SJCRH30 (cell line): ENCODE measurements around the gene LGR6. TPM values are rescaled to one million over a fixed set of nuclear protein-coding genes. Genes with fewer than 3 reads are reported as not detected.

Experiments
- DNase-seq, 2 experiments: peaks; one replicate each; pipeline ENCODE4 v3.0.0-alpha.2; 2015 to 2020
- H3K27ac ChIP-seq: fragments of 250-450 bp; sonication (Bioruptor Pico); 2 replicates; pipeline ENCODE4 v1.5.1; 2020; ENCODE audit warnings: mild to moderate bottlenecking, moderate library complexity
- H3K27me3 ChIP-seq: fragments of 250-450 bp; sonication (Bioruptor Pico); 2 replicates; pipeline ENCODE4 v1.5.1; 2020; ENCODE audit warnings: mild to moderate bottlenecking, moderate library complexity
- H3K36me3 ChIP-seq: fragments of 250-450 bp; sonication (Bioruptor Pico); 2 replicates; pipeline ENCODE4 v1.5.1; 2020; ENCODE audit warnings: mild to moderate bottlenecking, moderate library complexity
- H3K4me1 ChIP-seq: fragments of 250-450 bp; sonication (Bioruptor Pico); 2 replicates; pipeline ENCODE4 v1.5.1; 2020; ENCODE audit warnings: mild to moderate bottlenecking, moderate library complexity
- H3K4me3 ChIP-seq: fragments of 250-450 bp; sonication (Bioruptor Pico); 2 replicates; pipeline ENCODE4 v1.5.1; 2020; ENCODE audit warnings: mild to moderate bottlenecking, moderate library complexity
- H3K9me3 ChIP-seq: fragments of 250-450 bp; sonication (Bioruptor Pico); replicated peaks from 2 replicates; pipeline ENCODE4 v1.5.1; 2020; ENCODE audit warnings: mild to moderate bottlenecking, moderate library complexity
- total RNA-seq: library from RNA; depleted of rRNA; stranded (reverse); fragments of >200 nt; shearing (Covaris generic); gene quantifications from 2 replicates; pipeline ENCODE4 v1.2.3, GENCODE V29; 2014

The LGR6 gene
- total RNA-seq, 1 experiment from 2014 or later, result not detected

DNA sequence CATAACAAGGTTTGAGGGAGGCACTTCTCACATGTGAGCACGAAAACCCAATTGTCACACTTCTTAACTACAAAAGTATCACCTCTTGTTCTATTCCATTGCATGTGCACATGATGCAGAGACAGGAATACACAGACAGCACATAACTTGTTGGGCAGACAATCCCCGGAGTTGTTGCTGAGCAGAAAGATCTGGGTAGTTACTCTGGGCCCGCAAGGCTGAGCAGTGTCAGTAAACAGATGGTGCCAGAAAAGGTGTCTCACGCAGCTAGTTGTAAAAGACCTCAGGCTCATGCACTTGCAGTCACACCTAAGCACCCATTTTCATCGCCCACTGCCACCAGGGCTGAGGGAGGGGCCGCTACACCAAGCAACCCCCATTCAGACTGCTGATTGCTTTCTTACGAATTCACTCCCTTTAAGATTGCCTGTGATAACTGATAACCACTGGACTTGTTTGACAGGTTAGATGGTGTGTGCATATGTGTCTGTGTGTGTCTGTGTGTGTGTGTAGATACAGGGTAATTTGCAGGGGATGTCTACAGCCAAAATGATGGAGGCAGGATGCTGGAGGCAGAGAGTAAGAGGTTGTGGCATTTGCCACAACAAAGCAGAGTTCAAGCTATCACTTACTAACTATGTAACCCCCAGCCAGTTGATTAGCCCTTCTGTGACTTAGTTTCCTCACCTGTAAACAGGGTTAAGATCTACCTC is 4.2 kb downstream of the LGR6 start:
- no peak overlapping the region for H3K4me3 ChIP-seq
- H3K36me3 ChIP-seq, result no peaks in the 10 kb centered on the region
- no peak overlapping the region for H3K27ac ChIP-seq
- H3K4me1 ChIP-seq, result no peaks in the 10 kb centered on the region
- peaks cover 7% of the 10 kb centered on the region for H3K27me3 ChIP-seq
- no peaks in the 10 kb centered on the region for H3K9me3 ChIP-seq
- DNase-seq, result no peak

DNA sequence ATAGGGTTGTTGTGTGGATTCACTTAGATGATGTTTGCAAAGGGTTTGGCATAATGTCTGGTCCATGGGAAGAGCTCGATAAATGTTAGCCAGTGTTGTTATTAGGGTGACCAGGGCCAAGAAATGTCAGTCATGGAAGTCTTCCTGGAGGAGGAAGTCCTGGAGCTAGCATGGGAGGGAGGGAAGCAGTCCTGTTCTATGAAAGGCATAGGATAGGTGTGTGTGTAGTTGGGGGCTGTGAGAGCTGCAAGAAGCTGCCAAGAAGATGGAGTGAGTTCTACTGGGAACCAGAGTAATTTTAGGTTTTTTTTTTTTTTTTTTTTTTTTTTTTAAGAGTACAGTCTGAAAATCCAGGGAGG is 4.7 kb downstream of the LGR6 start:
- Histone ChIP-seq H3K36me3 (no peaks in the 10 kb centered on the region), H3K27ac (no peak overlapping the region), H3K27me3 (0 out of 2 replicates have a peak, but pooled peaks cover 3% of the 10 kb centered on the region), H3K9me3 (no peaks in the 10 kb centered on the region), H3K4me1 (no peaks in the 10 kb centered on the region), H3K4me3 (no peak overlapping the region)
- DNase-seq, result no peak

DNA sequence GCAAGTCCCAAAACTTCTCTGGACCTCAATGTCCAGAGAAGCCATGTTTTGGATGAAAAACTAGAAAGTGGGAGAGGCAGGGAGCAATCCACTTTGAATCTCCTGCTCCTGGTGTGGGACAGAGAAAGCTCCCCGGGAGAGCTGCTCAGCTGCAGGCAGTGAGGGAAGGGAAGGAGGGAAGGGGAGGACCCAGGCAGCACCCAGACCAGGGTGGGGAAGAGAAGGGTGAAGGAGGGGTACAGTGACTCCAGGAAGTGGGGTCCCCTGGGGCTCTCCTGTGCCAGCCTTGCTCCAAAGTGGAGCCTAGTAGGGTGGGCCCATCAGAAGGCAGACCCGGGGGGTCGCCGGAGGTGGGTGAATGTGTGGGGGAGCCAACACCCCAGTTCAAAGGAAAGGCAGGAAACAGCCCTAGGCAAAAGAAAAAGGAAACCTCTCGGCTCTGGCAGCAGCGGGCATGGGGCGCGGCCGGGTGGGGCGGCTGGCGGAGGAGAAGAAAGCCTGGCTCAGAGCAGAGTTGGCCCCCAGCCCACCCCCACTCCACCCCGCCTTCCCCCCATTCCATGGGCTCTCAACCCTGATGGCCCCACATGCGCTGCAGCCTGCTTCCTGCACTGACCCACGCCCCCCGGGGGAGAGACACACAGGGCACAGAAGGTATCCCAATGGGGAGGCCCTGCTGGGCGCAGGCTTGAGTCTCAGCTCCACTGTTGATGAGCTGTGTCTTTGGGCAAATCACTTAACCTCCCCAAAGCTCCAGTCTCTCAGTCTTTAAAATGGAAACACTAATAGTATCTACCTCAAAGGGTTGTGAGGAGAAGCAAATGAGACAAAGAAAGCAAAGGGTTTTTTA is 5.7 kb downstream of the LGR6 start:
- Histone ChIP-seq H3K27ac (no peak overlapping the region), H3K4me3 (no peak overlapping the region)

DNA sequence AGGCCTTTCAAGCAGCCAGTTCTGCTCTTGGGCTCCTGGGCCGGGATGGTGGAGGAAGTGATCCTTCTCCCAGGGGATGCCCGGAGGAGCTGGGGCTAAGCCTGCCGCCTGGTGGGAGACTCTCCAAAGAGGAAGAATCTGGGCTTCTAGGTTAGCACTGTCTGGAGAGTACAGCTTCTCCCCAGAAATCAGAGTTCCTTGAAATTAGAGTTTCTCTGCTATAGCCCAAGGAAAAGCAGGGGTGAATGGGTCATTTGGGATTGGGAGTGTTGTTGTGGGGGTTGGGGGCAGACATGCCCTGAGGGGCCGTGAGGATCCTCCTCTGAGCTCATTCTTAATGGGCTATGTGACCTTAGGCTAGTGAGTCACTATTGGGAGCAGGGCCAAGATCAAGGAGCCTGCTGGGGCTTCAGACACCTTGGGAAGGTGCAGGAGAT is 6.5 kb downstream of the LGR6 start:
- no peaks in the 10 kb centered on the region for H3K36me3 ChIP-seq
- H3K9me3 ChIP-seq, result no peaks in the 10 kb centered on the region
- H3K4me3 ChIP-seq, result no peak overlapping the region
- 0 out of 2 replicates have a peak, but pooled peaks cover 3% of the 10 kb centered on the region for H3K27me3 ChIP-seq
- H3K27ac ChIP-seq, result no peak overlapping the region
- no peaks in the 10 kb centered on the region for H3K4me1 ChIP-seq
- no peak for DNase-seq

More for the DNA sequence above, 5.7 kb downstream of the LGR6 start:
- H3K4me1 ChIP-seq, result no peaks in the 10 kb centered on the region
- no peaks in the 10 kb centered on the region for H3K9me3 ChIP-seq
- 0 out of 2 replicates have a peak, but pooled peaks cover 3% of the 10 kb centered on the region for H3K27me3 ChIP-seq
- H3K36me3 ChIP-seq, result no peaks in the 10 kb centered on the region
- DNase-seq, result no peak

DNA sequence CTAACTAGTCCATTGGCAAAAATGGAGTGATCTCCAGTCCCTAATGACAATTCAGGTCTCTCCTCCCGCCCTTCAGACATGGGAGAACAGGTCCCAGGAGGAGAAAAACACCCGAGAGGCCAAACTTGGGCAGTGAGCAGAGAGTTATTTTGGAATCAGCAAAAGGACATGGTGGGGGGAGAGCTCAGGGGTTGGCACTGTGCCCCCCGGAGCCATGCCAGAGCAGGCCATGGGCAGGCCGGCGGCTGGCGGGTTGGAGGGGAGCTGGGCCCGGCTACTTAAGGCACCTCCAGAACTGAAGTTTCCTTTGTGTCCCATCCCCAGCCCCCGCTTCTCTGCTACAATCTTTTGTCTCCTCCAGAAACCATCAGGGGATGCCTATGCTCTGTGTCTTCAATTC is 7.1 kb downstream of the LGR6 start:
- Histone ChIP-seq H3K4me1 (no peaks in the 10 kb centered on the region), H3K4me3 (no peak overlapping the region), H3K36me3 (no peaks in the 10 kb centered on the region), H3K9me3 (no peaks in the 10 kb centered on the region), H3K27ac (no peak overlapping the region), H3K27me3 (0 out of 2 replicates have a peak, but pooled peaks cover 3% of the 10 kb centered on the region)
- DNase-seq, result no peak

DNA sequence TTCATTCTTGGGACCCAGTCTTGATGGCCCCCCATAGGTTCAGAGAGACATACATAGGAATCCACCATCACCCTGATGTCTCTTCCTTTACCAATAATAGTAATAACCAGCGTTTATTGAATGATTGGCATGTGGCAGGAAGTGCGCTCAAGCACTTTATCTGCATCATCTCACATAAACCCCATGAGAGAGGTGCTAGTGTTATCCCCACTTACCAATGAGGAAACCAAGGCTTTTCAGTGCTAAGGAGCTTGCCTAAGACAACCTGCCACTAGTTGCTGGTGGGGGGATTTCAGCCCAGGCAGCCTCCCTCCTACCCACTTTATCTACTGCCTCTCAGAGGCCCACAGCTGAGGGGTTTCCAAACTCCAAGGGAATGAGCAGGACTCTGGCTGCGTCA is 7.7 kb downstream of the LGR6 start:
- 0 out of 2 replicates have a peak, but pooled peaks cover 3% of the 10 kb centered on the region for H3K27me3 ChIP-seq
- no peaks in the 10 kb centered on the region for H3K4me1 ChIP-seq
- H3K9me3 ChIP-seq, result no peaks in the 10 kb centered on the region
- no peak overlapping the region for H3K4me3 ChIP-seq
- H3K27ac ChIP-seq, result no peak overlapping the region
- H3K36me3 ChIP-seq, result no peaks in the 10 kb centered on the region
- DNase-seq, result no peak

DNA sequence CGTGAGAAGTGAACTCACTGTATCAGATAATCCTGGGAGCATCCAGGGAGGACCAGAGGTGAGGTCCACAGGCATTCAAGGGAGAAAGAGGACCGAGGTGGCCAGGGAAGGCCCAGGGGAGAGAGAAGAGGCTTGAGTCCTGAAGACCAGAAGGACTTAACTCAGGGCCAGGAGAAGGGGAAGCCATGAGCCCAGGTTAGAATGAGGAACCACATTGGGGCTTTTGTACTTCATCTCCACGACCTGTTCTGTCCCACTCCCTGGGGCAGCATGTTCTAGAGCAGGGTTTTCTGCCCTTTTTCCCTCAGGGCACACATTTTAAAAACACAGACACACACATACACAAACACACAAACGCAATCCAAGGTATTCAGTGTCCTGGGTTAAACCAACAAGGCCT is 8.4 kb downstream of the LGR6 start:
- Histone ChIP-seq H3K36me3 (no peaks in the 10 kb centered on the region), H3K4me3 (no peak overlapping the region), H3K27ac (no peak overlapping the region), H3K4me1 (no peaks in the 10 kb centered on the region), H3K27me3 (0 out of 2 replicates have a peak, but pooled peaks cover 3% of the 10 kb centered on the region), H3K9me3 (no peaks in the 10 kb centered on the region)
- no peak for DNase-seq

DNA sequence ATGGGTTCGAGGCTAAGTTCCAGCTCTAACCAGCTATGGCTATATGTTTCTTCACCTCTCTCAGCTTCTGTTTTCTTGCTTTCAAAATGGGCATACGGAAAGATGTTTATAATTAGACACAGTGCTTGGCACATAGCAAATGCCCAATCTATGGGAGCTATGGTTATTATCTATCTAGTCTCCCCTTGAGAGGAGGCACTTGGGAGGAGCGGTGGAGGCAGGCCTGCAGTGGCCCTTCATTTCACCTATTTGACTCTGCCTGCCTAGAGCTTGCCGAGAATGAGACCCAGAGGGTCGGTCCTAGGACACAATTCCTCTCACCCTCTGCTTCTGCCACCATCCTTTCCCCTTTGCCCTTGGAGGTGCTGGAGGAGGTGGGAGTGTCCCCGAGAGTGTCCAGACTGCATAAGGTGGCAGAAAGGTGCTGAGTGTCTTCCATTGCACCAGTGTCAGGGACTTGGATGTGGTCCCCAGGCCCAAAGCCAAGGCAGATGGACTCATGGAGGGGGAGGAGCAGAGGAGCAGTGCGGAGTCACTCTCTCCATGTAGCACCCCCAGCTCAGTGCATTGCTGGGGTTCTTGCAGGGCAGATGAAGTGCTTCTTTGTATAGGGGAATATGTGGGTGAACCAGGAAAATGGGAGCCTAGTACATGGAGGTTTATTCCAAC is 9.0 kb downstream of the LGR6 start:
- no peaks in the 10 kb centered on the region for H3K36me3 ChIP-seq
- no peak overlapping the region for H3K4me3 ChIP-seq
- no peak for DNase-seq
- H3K27ac ChIP-seq, result no peak overlapping the region
- H3K27me3 ChIP-seq, result 0 out of 2 replicates have a peak, but pooled peaks cover 3% of the 10 kb centered on the region
- no peaks in the 10 kb centered on the region for H3K9me3 ChIP-seq
- no peaks in the 10 kb centered on the region for H3K4me1 ChIP-seq

DNA sequence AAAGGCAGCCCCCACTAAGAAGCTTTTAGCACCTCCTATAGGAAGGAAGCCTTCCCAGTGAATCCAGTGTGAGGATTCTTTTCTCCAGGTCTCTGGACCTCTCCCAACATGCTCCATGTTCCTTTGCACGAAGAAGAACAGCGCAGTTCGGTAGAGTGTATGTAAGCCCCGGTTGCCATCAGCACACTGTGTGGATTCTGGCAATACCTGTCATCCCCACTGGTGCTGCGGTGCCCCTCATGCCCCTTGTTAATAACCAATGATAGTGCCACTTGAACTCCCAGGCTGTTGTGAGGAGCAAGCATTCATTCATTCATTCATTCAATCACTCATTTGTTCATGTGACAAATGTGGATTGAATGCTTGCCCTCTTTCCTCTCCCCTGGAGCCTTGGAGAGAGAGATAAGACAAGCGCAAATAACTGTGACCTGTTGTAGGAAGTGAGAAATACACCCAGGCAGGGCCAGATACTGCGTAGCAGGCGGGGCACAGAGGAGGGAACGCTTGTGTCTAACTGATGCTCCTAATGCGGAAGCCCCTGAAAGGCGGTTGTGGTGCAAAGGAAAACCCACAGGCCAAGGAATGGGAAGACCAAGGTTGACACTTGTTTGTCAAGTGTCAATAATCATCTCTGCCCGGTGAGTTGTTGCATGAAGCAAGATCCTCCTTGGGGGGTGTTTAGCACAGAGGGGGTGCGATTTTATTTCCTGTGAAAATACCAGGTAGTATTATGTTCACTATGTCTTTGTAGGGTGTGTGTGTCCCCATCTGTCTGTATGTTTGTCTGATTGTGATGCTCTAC is 9.8 kb downstream of the LGR6 start:
- no peaks in the 10 kb centered on the region for H3K9me3 ChIP-seq
- 0 out of 2 replicates have a peak, but pooled peaks cover 3% of the 10 kb centered on the region for H3K27me3 ChIP-seq
- no peak overlapping the region for H3K27ac ChIP-seq
- no peaks in the 10 kb centered on the region for H3K36me3 ChIP-seq
- no peak overlapping the region for H3K4me3 ChIP-seq
- no peaks in the 10 kb centered on the region for H3K4me1 ChIP-seq
- no peak for DNase-seq

DNA sequence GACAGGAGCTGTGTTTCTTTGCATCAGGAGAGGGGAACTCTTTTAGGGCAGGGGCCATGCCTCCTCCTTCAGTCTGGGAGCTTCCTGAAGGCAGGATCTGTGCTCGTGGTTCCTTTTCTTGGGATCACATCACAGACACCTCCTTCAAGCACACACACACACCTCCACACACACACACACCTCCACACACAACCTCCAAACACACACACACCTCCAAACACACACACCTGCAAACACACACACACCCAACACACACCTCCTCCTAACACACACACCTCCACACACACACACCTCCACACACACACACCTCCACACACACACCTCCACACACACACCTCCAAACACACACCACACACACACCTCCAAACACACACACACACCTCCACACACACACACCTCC is 10.5 kb downstream of the LGR6 start:
- no peak overlapping the region for H3K4me3 ChIP-seq
- no peak for DNase-seq
- H3K4me1 ChIP-seq, result no peaks in the 10 kb centered on the region
- no peak overlapping the region for H3K27ac ChIP-seq
- no peaks in the 10 kb centered on the region for H3K36me3 ChIP-seq
- 0 out of 2 replicates have a peak, but pooled peaks cover 1% of the 10 kb centered on the region for H3K27me3 ChIP-seq
- no peaks in the 10 kb centered on the region for H3K9me3 ChIP-seq

DNA sequence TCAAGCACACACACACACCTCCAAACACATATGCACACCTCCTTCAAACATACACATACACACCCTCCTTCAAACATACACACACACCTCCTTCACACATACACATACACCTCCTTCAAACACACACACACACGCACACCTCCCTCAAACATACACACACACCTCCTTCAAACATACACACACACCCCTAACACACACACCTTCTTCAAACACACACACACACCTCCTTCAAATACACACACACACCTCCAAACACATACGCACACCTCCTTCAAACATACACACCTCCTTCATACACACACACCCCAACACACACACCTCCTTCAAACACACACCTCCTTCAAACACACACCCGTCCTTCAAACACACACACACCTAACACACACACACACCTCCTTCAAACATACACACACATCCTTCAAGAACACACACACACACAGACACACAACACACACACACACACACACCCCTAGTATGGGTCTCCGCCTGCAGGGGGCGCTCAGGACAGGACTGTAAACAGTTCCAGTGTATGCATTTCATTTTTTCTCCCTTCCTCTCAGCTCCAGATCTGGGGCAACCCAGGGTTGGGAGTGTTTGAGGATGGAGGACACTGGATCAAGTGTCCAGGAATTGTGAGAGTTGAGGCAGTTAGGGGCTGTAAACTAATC is 12.1 kb downstream of the LGR6 start:
- DNase-seq, result no peak
- Histone ChIP-seq H3K4me3 (no peak overlapping the region), H3K36me3 (no peaks in the 10 kb centered on the region), H3K27me3 (no peaks in the 10 kb centered on the region; the same call in 1 of the 2 replicates), H3K27ac (no peak overlapping the region), H3K9me3 (no peaks in the 10 kb centered on the region), H3K4me1 (no peaks in the 10 kb centered on the region)

DNA sequence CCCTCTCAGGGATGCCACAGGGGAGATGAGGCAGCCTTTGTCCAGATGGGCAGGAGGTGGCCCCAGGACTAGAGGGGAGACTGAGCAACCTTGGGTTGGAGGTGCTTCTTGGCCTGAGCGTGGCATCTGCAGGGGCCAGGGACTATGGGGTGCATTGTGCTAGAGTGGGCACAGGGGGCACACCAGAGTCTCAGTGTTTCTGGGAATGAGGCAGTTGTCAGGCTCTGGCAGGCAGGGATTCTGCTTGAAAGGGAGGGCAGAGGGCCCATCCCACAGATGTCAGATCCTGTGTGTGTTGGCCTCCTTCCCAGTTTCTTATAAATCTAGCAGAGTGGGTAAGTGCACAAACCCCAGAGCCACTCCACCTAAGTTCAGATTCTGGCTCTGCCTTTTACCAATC is 13.7 kb downstream of the LGR6 start:
- H3K36me3 ChIP-seq, result no peaks in the 10 kb centered on the region
- H3K27me3 ChIP-seq, result no peaks in the 10 kb centered on the region; the same call in 1 of the 2 replicates
- H3K27ac ChIP-seq, result no peak overlapping the region
- H3K9me3 ChIP-seq, result no peaks in the 10 kb centered on the region
- peak; percentile 45 to 52 for DNase-seq
- no peaks in the 10 kb centered on the region for H3K4me1 ChIP-seq
- H3K4me3 ChIP-seq, result no peak overlapping the region

DNA sequence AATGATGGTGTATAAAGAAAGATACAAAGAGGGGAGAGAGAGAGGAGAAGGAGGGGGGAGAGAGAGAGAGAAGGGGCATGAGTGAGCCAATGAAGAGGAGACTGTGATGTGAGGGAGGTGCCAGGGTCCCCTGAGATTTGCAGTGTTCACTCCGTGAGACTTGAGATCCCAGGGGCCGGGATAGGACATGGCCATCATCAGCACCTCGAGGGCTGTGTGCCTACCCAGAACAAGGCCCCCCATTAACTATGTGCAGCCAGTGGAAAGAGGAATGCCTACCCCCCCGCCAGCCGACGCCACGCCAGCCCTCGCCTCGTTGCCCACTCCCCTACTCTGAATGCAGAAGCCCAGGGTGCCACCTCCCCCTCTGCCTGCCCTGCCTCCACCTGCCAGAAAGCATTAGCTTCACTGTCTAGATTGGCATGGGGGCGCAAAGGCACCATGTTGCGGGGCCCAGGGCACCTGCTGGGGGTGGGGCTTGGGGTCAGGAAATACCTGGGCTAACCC is 14.8 kb downstream of the LGR6 start:
- Histone ChIP-seq H3K4me3 (no peak overlapping the region), H3K4me1 (no peaks in the 10 kb centered on the region), H3K27ac (no peak overlapping the region), H3K27me3 (peaks cover 3% of the 10 kb centered on the region), H3K36me3 (no peaks in the 10 kb centered on the region), H3K9me3 (no peaks in the 10 kb centered on the region)
- no peak for DNase-seq

DNA sequence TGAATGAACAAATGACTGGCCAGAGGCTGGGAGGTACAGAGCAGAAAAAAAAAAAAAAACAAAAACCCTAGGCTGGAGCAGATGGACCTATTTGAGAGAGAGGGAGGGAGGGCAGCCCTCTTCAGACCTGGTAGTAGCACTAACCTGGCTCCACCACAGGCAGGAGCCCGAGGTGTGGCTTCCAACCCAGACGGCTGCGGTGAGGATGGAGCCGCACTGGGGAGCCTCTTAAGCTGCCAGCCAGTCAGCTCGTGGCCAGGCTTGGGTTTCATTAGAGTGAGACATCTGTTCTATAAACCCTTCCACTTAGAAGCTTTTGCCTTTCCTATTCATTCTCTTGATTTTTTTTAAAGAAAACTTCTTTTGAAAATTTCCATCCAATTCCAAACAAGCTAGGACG is 16.8 kb downstream of the LGR6 start:
- Histone ChIP-seq H3K4me1 (no peaks in the 10 kb centered on the region), H3K9me3 (no peaks in the 10 kb centered on the region), H3K27me3 (peaks cover 10% of the 10 kb centered on the region), H3K36me3 (no peaks in the 10 kb centered on the region), H3K4me3 (no peak overlapping the region), H3K27ac (no peak overlapping the region)
- DNase-seq, result peak; percentile 57
